ENCODE measurements around the gene P3H1.
"Not testable (repeated sequence)": the region's sequence is repeated elsewhere in the genome, so short reads cannot be mapped to it uniquely, and the experiment has no call there.

Gene P3H1

GRCh38 chr1:42730002-42730401 lies 36.8 kb downstream of the P3H1 start:
- no peak for TF ChIP-seq CTCF (conservative IDR thresholded peaks at IDR 0.05; ENCODE audit: low read depth, low read length)
- H3K4me3 ChIP-seq (ENCODE audit: low read length) = no peak overlapping the region
- DNase-seq (ENCODE audit: low read depth) = no peak

- H3K4me3 ChIP-seq (ENCODE audit: low read length); DNase-seq (ENCODE audit: low read depth): not testable (repeated sequence)
These were observed 41.0 kb downstream of the P3H1 start for GRCh38 chr1:42725820-42726219.

DNA sequence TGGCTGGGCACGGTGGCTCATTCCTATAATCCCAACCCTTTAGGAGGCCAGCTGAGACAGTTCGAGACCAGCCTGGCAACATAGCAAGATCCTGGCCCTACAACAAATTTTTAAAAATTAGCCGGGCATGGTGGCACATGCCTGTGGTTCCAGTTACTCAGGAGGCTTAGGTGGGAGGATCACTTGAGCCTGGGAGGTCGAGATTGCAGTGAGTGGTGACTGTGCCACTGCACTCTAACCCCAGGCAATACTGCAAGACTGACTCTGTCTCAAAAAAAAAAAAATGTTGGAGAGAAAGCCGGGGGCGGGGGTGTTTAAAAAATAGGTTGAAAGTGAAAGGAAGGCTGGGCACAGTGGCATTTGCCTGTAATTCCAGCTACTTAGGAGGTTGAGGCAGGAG lies 43.3 kb downstream of the P3H1 start:
- H3K4me3 ChIP-seq (ENCODE audit: low read length) = no peak overlapping the region
- no peak for DNase-seq (ENCODE audit: low read depth)
- TF ChIP-seq CTCF (conservative IDR thresholded peaks at IDR 0.05; ENCODE audit: low read depth, low read length) = no peak

DNA sequence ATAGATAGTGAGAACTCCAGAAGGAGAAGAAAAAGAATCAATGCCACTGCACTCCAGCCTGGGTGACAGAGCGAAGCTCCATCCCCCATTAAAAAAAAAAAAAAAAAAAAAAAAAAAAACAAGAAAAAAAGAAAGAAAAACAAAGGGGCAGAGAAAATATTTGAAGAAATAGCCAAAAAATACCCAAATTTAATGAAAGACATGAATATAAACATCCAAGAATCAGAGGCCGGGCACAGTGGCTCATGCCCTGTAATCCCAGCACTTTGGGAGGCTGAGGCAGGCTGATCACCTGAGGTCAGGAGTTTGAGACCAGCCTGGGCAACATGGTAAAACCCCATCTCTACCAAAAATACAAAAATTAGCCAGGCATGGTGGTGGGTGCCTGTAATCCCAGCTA lies 44.4 kb downstream of the P3H1 start:
- H3K4me3 ChIP-seq (ENCODE audit: low read length); DNase-seq (ENCODE audit: low read depth): not testable (repeated sequence)

DNA sequence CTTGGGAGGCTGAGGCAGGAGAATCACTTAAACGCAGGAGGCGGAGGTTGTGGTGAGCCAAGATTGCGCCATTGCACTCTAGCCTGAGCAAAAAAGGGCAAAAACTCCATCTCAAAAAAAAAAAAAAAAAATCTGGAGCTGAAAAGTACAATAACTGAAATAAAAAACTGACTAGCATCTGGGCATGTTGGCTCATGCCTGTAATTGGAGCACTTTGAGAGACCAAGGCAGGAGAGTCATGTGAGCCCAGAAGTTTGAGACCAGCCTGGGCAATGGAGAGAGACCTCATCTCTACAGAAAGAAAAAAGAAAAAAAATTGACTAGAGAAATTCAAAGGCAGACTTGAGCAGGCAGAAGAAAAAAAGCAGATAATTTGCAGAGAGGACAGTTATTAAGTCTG lies 44.9 kb downstream of the P3H1 start:
- no peak overlapping the region for H3K4me3 ChIP-seq (ENCODE audit: low read length)
- TF ChIP-seq CTCF (conservative IDR thresholded peaks at IDR 0.05; ENCODE audit: low read depth, low read length) = no peak
- no peak for DNase-seq (ENCODE audit: low read depth)

DNA sequence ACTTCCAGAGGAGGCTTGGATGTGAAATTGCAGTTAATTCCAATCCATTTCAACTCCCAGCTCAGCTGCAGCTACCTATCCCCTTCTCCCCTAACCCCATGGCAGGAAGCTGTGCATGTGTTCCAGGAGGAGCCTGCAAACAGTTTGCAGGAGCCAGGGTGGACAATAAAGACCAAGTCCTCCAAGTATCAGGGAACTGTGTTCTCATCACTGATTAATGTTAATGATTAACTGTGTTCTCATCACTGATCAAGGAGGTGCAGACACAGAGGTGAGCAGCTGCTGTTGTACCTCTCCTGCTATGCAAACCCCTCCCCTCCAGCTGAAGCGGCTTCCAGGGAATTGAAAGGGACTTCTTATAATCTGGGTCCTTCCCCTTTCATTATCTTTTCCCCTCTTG lies 46.0 kb downstream of the P3H1 start:
- no peak overlapping the region for H3K4me3 ChIP-seq (ENCODE audit: low read length)
- no peak for TF ChIP-seq CTCF (conservative IDR thresholded peaks at IDR 0.05; ENCODE audit: low read depth, low read length)
- DNase-seq (ENCODE audit: low read depth) = no peak

- H3K4me3 ChIP-seq (ENCODE audit: low read length); DNase-seq (ENCODE audit: low read depth): not testable (repeated sequence)
These were observed 52.4 kb downstream of the P3H1 start for GRCh38 chr1:42714441-42714840.

GRCh38 chr1:42713293-42713692 lies 53.5 kb downstream of the P3H1 start:
- DNase-seq (ENCODE audit: low read depth) = no peak
- TF ChIP-seq CTCF (conservative IDR thresholded peaks at IDR 0.05; ENCODE audit: low read depth, low read length) = no peak
- H3K4me3 ChIP-seq (ENCODE audit: low read length) = no peak overlapping the region

- H3K4me3 ChIP-seq (ENCODE audit: low read length); DNase-seq (ENCODE audit: low read depth): not testable (repeated sequence)
These were observed 54.0 kb downstream of the P3H1 start for GRCh38 chr1:42712808-42713207.

Measured in retinal pigment epithelial cell (primary cell).